ENCODE results near the gene BBLN.

The BBLN gene

DNA sequence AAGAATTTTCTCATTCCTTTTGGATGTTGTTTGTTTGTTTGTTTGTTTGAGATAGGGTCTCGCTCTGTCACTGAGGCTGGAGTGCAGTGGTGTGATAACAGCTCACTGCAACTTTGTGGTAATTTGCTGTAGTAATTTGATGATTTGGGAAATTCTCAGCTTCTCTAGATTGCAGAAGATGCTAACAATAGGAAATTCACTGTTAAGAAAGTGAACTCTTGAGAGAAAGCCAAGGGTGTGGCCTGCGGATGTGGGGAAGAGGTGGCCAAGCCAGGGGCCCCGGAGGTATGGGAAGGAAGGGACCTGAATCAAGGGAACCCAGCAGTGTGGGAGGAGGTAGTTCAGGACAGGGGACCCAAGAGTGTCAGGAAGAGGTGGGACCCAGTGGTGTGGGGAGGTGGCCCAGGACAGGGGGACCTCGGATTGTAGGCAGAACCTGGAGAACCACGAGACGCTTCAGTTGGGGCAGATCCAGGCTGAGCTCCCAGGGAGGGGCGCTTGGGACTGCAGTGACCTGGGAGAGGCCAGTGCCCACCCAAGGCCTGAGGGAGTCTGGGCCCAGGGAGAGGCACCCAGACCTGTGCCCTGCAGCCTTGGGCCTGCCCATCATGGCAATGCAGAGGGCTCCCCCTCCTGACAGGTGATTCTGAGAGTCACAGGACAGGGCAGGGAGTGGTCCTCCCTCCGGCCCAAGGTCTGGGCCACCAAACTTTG is 16.4 kb upstream of the BBLN start:
- H3K4me3 ChIP-seq (ENCODE audit: low read length), result no peak overlapping the region
- TF ChIP-seq, protein P1, sequence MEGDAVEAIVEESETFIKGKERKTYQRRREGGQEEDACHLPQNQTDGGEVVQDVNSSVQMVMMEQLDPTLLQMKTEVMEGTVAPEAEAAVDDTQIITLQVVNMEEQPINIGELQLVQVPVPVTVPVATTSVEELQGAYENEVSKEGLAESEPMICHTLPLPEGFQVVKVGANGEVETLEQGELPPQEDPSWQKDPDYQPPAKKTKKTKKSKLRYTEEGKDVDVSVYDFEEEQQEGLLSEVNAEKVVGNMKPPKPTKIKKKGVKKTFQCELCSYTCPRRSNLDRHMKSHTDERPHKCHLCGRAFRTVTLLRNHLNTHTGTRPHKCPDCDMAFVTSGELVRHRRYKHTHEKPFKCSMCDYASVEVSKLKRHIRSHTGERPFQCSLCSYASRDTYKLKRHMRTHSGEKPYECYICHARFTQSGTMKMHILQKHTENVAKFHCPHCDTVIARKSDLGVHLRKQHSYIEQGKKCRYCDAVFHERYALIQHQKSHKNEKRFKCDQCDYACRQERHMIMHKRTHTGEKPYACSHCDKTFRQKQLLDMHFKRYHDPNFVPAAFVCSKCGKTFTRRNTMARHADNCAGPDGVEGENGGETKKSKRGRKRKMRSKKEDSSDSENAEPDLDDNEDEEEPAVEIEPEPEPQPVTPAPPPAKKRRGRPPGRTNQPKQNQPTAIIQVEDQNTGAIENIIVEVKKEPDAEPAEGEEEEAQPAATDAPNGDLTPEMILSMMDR (conservative IDR thresholded peaks at IDR 0.05; ENCODE audit: low read depth, low read length), result no peak
- no peak for DNase-seq (ENCODE audit: low read depth)

DNA sequence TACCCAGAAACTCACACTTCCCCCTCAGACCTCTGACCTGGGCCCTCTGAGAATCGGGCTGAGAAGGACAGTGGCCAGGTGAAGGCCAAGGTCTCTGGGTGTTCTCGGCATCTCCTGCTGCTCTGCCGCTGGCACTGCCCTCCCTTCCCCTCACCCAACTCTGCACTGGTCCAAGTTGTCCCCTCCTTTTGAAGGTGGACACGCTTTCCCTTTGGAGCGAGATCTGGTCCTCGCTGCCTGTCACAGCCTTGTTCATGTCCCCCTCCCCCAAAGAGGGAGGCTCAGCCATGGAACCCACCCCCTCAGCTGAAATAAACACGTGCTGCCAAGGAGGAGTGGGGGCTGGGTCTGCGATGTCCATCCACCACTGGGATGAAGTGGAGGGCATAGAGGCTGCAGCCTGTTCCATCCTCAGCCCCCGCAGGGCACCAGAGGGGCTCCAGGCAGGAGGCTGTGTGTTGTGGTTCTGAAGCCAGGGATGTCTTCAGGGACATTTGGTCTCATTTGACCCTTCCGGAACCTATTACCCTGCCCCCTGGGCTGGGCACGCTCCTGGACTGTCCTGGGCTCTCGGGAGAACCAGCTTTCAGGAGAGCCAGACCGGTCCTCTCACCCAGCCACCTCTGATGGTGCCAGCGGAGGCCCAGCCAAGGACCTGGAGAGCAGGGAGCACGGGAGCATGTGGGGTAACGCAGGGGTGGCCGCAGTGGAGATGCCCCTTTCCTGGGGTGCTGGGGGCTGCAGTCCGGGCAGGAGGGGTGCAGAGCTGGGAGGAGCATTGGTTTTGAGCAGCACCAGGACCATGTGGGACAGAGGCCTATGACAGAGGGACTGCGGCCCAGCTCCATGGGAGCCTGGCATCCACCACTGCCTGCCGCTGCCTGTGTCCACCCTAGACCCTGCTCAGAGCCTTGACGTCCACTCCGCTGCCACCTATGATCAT is 15.6 kb upstream of the BBLN start:
- H3K4me3 ChIP-seq (ENCODE audit: low read length), result no peak overlapping the region
- TF ChIP-seq, protein P1 (conservative IDR thresholded peaks at IDR 0.05; ENCODE audit: low read depth, low read length), result no peak
- no peak for DNase-seq (ENCODE audit: low read depth)

DNA sequence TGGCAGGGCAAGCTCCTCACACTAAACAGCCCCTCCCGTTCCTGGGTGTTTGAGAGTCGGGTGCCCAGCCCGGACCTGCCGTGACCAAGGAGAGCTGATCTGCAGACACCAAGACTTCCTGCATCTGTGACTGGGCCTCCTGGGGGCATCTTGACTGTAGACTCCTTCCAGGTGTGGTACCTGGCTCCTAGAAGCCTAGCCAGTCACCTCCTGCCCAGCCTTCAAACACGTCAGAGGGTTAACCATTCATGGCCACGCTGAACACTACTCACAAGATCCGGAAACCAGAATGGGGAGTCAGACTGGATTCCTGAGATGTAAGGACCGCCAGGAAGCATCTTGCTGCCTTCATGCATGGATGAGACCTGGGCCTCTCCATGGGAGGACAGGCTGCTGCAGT is 14.5 kb upstream of the BBLN start:
- TF ChIP-seq, protein P1 (conservative IDR thresholded peaks at IDR 0.05; ENCODE audit: low read depth, low read length), result no peak
- no peak overlapping the region for H3K4me3 ChIP-seq (ENCODE audit: low read length)
- DNase-seq (ENCODE audit: low read depth), result no peak

DNA sequence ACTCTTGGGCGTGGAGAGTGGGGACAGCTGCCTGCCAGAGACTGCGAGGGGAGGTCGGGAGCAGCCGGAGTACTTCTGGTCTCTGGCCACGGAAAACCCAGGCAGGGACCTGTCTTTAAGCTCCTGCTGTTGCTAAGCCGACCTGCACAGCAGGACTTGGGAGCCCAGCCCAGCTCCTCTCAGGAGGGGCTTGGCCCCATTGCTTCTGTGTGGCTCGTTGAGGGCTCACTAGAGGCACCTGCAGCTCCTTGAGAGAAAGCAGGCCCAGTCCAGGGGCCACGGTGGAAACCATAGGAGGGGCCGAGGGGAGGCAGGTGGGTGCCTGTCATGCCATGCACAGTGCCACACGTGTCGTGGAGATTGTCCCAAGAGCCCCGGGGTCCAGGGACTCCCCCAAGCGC is 14.1 kb upstream of the BBLN start:
- TF ChIP-seq, protein P1 (conservative IDR thresholded peaks at IDR 0.05; ENCODE audit: low read depth, low read length), result no peak
- H3K4me3 ChIP-seq (ENCODE audit: low read length), result no peak overlapping the region
- no peak for DNase-seq (ENCODE audit: low read depth)

DNA sequence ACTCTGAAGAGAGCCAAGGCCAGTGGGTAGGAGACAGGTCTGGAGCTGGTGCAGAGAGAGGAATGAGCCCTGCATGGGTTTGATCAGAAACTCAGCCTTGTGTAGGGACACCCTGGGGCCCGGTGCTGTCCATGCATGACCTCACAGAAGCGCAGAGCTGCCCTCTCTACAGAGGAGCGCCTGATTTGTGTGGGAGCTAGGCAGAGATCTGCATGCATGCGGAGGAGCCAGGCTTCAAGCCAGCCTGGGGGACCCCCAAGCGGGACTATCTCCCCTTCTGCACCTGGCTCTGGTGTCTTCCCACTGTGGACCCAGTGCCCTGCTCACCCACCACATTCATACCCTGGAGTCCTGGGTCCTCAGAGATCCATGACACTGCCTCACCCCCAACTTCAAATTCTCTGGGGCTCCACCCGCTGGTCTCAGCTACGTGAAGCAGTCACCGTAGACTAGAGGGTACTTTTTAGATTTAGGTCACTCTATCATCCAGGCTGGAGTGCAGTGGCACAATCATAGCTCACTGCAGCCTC is 13.4 kb upstream of the BBLN start:
- H3K4me3 ChIP-seq (ENCODE audit: low read length), result no peak overlapping the region
- TF ChIP-seq, protein P1 (conservative IDR thresholded peaks at IDR 0.05; ENCODE audit: low read depth, low read length), result no peak

DNA sequence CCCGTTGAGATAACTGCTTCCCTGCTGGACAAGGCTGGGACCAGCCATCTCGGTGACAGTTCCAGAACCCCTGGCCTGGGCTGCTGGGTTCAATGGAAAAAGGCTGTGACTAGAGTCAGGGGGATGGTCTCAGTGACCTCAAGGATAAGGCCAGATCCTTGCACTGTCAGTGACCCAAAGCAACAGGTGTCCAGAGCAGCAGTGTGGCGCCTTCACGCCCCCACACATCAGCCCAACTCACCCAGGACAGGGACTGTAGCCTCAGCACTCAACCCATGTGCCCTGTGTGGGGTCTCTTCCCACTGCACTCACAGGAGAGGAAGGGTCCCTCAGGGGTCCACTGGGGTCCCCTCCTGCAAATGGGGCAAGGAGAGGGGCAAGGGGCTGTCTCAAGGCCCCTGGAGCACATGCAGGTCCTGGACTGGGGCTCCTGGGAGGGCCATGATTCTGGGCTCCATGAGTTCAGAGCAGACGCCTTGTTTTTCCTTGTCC is 11.5 kb upstream of the BBLN start:
- H3K4me3 ChIP-seq (ENCODE audit: low read length), result no peak overlapping the region
- no peak for DNase-seq (ENCODE audit: low read depth)
- TF ChIP-seq, protein P1 (conservative IDR thresholded peaks at IDR 0.05; ENCODE audit: low read depth, low read length), result no peak

More for the DNA sequence above, 13.4 kb upstream of the BBLN start:
- no peak for DNase-seq (ENCODE audit: low read depth)
